Measurements from ENCODE around the gene PXMP4.

DNA sequence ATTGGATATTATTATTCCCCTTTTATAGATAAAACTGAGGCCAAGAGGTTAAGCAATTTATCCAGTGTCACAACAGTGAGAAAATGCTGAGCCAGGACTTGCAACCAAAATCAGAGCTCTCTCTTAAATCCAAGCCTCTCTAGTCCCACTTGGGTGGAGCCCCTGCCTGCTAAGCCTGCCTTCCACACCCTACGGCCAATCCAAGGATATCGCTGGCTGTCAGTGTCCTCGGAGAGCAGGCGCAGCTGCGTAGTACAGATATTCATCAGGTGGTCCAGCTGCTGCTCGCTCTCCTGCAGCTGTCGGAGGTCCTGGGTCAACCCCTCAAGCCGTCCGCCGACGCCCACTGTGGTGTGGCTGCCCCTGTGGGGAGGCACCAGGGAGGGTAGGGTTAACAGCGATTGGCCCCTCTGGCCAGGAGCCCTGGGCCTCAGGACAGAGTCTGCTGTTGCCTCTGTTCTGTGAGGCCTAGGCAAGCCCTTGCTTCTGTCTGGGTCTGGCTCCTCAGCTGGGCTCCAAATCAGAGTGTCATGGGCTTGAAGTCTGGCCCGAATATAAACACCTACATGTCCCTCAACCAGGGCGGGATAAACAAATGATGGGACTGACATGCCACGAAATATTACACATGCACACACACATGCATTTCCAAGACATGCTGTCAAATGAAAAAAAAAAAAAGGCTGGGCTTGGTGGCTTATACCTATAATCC, 42.0 kb downstream of the PXMP4 start:
- no peak for TF ChIP-seq POLR2AphosphoS5 (IDR thresholded peaks at IDR 0.05)
- TF ChIP-seq, protein P1, sequence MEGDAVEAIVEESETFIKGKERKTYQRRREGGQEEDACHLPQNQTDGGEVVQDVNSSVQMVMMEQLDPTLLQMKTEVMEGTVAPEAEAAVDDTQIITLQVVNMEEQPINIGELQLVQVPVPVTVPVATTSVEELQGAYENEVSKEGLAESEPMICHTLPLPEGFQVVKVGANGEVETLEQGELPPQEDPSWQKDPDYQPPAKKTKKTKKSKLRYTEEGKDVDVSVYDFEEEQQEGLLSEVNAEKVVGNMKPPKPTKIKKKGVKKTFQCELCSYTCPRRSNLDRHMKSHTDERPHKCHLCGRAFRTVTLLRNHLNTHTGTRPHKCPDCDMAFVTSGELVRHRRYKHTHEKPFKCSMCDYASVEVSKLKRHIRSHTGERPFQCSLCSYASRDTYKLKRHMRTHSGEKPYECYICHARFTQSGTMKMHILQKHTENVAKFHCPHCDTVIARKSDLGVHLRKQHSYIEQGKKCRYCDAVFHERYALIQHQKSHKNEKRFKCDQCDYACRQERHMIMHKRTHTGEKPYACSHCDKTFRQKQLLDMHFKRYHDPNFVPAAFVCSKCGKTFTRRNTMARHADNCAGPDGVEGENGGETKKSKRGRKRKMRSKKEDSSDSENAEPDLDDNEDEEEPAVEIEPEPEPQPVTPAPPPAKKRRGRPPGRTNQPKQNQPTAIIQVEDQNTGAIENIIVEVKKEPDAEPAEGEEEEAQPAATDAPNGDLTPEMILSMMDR (IDR thresholded peaks at IDR 0.05): no peak

Data from transverse colon (tissue), 4 donors.